Activated naive CD4-positive, alpha-beta T cell treated with anti-CD3 and anti-CD28 coated beads, Interleukin-2, amount 50 U/mL, for 16 hours (primary cell): ENCODE data around the gene GLIS1.
A peak's percentile ranks its signal among the peaks of the same experiment; 100 is the strongest.

Experiments used
- DNase-seq: peaks from one replicate; pipeline ENCODE4 v3.0.0-alpha.2; 2020

Gene GLIS1

DNA sequence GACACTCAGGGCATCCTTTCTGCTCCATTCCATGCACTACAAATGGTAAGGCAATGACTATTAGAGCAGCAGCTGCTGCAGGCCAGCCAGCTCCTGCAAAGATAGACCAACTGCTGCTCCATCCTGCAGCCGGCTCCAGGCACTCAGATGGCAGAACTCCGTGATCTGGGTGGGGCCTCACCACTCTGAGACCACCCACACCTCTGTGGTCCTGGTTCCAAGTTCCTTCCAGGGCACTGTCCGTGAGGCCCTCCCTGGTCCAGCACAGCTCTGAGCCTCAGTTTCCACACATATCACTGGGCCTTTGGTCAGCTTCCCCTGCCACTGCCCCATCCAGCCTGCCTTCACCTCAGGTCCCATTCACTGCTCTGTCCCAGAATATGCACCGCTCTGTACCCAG, 165.0 kb downstream of the GLIS1 start:
- DNase-seq: no peak

GRCh38 chr1:53573522-53573921, 165.4 kb downstream of the GLIS1 start:
- DNase-seq: no peak

DNA sequence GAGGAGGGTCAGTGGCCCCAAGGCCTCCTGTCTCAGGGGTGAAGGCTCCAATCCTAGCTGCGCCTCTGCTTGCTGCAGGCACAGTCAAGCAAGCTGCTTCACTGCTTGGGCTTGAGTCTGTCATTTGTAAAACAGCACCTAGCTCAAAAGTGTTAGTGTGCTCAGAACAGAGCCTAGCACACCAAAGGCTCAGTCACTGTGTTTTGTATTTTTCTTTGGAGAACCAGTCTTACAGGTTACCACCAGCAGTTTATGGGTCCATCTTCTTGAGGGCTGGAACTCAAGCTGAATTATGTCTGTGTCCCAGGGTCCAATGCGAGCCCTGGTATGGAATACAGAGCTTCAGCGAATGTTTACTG, 166.2 kb downstream of the GLIS1 start:
- no peak for DNase-seq

DNA sequence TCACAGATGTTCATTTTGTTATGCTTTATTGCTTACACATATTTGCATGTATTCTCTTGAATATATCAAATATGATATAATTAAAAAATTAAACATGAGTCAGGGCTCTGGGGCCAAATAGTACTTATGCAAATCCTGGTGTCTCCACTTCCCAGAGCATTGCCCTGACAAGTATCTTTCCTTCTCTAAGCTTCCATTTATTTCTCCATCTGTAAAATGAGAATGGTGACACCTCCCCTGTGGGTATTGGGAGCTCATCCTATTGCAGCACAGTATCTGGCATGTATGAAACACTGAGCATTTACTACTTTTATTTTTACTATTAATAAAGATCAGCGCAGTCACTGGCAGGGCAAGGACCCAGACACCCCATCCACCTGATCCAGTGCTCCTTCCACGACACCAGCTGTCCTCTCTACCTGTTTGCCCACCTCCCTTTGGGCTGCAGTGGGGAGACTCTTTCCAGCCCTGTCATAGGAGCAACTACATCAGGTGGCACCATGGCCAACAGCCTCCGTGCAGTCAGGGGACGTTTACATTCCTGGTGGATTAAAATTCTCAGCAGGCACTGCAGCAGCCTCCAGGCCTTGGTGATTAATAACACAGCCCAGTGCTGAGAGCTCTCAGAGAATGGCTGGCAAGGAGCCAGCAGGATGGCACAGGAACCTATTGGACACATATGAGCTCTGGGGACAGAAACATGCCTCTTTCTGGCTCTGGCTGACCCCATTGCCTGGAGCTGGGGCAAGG, 166.7 kb downstream of the GLIS1 start:
- no peak for DNase-seq

DNA sequence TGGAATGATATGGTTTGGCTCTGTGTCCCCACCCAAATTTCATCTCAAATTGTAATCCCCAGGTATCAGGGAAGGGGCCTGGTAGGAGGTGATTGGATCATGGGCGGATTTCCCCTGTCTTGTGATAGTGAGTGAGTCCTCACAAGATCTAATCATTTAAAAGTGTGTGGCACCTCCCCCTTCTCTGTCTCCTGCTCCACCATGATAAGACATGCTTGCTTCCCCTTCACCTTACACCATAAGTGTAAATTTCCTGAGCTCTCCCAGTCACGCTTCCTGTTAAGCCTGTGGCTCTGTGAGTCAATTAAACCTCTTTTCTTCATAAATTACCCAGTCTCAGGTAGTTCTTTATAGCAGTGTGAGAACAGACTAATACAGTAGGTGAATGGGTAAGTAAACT, 170.4 kb downstream of the GLIS1 start:
- DNase-seq: no peak

DNA sequence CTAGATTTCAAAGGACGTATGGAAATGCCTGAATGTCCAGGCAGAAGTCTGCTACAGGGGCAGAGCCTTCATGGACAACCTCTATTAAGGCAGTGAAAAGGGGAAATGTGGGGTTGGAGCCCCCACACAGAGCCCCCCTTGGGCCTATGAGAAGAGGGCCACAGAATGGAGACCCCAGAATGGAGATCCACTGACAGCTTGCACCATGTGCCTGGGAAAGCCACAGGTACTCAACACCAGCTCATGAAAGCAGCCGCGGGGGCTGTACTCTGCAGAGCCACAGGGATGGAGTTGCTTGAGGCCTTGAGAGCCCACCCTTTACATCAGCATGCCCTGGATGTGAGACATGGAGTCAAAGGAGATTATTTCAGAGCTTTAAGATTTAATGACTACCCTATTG, 171.1 kb downstream of the GLIS1 start:
- DNase-seq: no peak

DNA sequence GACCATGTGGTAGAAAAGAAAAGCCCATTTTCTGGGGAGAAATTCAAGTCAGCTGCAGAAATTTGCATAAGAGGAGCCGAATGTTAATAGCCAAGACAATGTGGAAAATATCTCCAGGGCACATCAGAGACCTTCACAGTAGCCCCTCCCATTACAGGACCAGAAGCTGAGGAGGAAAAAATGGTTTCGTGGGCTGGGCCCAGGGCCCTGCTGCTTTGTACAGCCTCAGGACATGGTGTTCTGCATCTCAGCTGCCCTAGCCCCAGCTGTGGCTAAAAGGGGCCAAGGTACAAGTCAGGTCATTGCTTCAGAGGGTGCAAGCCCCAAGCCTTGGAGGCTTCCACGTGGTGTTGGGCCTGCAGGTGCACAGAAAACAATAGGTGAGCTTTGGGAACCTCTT, 171.5 kb downstream of the GLIS1 start:
- DNase-seq: no peak

DNA sequence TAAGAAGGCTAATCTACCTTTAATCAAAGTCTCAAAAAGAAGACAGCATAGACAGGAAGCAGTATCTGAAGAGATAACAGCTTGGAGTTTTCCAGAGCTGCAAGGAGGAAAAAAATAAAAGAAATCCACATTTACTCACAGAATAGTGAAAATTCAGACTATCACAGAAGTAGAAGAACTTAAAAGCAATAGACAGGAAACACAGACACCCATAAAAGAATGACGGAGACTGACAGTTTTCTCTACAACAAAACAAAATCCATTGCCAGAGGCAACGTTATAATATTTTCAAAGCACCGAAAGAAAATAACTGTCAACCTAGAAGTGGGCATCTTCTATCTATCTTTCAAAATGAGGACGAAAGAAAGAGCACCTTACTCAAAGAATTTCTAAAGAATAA, 175.4 kb downstream of the GLIS1 start:
- no peak for DNase-seq

- DNase-seq: no peak
These were observed 176.0 kb downstream of the GLIS1 start for GRCh38 chr1:53562981-53563379.

DNA sequence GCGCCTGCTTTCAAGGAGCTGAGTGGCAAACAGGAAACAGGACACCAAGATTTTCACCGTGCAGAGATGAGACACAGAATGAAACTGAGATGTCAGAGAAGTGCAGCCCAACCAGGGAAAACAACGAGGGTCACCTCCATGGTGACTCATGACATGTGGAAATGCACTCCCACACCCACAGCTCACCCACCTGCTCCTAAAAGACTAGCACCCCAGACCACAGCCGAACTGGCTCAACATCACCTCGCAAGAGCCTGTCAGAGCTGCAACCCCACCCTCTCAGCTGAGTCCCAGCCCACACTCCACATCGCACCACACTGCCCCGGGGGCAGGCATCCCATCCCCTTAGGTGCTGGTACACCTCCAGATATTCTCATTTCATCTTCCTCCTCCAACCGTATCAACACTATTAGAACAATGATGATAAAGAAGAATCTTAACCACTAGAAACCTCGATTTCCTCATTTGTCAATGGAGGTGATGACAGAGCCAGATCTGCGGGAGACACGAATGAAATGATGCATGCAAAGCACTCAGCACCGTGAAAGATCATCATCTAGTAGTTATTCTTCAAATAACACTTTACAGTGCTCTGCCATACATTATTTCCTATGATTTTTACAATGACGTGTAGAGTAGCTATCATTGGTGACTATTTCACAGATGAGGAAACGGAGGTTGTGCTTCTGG, 176.5 kb downstream of the GLIS1 start:
- DNase-seq: no peak

- DNase-seq: peak; percentile 1
These were observed 177.4 kb downstream of the GLIS1 start for GRCh38 chr1:53561503-53562105.

DNA sequence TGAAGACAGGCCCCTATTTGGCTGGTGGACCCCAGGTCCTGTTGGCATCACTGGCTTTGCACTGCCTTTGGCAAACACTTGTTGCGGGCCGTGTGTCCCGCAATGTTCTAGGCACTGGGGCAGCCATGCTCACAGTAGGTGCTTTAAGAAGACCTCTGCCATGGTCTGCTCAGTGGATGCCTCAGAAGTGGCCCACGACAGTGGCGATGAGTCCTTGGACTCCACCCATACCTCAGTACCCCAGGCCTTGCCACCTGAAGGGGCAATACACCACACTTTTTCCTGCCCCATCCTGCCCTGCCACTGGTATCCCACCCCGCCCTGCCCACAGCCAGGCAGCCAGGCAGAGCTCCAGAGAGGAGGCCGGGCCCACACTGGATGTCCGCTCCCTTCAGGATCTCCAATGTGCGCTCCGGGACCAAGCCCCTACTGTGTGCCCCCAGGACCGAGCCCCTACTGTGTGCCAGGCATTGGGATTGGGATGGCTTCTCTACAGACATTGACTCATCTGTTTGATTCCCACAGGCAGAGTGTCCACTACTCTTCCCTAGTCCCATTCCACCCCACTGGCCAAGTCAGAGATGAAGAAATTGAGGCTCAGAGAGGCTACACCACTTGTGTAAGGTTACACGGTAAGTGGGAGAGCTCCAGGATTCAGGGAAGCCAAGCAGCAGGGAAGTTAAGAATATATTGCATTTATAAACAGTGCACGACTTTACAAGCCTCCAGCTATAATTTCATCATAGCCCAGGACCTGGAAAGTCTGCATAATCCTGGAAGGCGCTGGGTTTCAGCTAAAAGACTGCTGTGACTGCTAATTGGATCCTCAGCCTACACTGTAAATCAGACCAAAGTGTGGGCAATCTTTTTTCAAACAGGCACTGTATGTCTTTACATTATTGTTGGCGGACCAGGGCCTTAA, 178.1 kb downstream of the GLIS1 start:
- DNase-seq: peak; percentile 6

DNA sequence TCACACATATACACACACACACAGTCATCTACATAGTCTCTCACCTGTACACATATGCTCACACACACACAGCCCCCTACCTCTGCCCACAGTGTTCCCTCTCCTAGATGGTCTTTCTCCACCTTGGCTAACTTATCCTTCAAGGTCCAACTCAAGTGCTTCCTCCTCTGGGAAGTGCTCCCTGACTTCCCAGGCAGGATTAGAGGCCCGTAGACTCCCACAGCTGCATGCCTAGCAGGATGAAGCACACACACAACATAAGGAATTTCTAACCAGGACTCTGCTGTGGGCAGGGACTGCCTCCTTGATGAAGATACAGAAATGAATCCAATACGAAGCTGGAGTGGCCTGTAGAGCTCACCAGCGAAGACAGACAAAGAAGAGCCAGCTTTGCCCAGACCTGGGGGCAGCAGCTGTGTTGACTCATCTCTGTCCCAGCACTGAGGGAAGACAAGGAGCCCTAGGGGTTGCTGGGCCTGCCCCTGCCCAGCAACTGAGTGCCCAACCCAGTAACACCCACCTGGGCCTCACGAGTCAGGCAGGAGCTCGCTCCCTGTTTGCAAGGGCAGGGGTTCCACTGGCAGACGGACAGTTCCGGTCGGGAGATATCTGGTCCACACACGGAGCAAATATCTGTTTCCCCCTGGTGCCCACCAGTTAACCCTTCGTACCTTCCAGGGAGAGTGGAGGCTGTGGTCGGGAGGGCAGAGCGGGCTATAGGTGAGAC, 178.9 kb downstream of the GLIS1 start:
- DNase-seq: peak; percentile 4

DNA sequence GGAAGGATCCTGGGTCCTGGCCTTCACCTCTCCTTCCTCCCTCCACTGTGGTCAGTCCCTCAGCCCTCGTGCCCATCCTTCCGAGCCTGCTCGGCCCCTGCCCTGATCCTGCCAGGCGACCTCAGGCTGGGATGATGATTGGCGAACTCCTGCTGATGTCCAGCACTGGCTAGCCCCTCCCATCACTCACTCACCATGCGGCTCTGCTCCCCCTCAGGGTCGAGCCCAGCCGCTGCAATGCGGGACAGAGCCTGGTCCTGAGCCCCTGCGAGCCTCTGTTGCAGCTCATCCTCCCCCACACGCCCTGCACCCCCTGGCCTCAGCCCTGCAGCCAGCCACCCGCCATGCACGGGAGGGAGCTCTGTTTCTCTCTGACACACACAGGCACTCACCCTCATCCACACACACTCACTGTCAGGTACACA, 179.6 kb downstream of the GLIS1 start:
- DNase-seq: peak; percentile 2

DNA sequence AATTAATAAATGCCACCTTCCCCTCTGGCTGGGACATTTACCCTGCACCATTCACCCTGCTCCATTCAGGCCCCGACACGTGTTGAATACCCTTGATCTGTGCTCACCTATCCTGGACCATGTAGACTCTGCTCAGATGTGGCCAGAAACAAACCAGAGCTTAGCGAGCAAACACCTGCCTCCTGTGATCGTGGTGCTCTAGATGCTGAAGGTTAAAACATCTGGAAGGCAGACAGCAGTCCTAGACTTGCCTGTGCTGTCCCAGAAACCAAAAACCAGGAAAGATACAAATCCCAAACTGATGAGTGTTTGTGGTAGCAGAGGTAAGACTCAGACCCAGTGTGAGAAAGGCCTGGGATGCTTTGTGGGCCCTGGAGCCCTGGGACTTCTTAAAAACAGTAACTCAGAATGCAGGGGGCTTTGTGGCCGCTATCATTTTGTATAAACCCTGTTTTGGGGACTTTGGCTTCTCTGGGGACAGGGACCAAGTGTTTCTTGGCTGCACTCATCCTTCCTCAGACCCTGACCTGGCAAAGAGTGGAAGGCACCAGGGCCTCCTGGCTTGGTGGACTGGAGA, 180.1 kb downstream of the GLIS1 start:
- no peak for DNase-seq

- peak; percentile 3 for DNase-seq
These were observed 180.9 kb downstream of the GLIS1 start for GRCh38 chr1:53557830-53558738.

- no peak for DNase-seq
These were observed 181.6 kb downstream of the GLIS1 start for GRCh38 chr1:53557369-53557768.

DNA sequence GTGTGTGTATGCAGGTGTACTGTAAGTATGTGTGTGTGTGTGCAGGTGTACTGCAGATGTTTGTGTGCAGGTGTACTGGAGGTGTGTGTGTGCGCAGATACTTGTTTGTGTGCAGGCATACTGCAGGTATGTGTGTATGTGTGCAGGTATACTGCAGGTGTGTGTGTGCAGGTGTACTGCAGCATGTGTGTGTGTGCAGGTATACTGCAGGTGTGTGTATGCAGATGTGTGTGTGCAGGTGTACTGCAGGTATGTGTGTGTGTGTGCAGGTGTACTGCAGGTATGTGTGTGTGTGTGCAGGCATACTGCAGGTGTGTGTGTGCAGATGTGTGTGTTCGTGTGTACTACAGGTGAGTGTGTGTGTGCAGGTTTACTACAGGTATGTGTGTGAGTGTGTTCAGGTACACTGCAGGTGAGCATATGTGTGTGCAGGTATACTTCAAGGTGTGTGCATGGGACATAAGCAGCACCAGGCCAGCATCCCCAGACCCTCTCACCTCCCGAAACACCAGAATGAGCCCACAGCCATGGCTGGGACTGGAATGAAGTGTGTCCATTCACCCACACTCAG, 182.2 kb downstream of the GLIS1 start:
- no peak for DNase-seq

- DNase-seq: peak; percentile 0
These were observed 183.2 kb downstream of the GLIS1 start for GRCh38 chr1:53555620-53556326.
